IMR-90 (cell line): ENCODE results near the gene CDH13. TPM values are rescaled to one million over a fixed set of nuclear protein-coding genes. Genes with fewer than 3 reads are reported as not detected.

Experiments used
- ATAC-seq: fragments of 200-7000 bp; cut with Tn5 transposase; 2 replicates; pipeline ENCODE4 v1.9.1; 2020; ENCODE audit warnings: low read depth, mild to moderate bottlenecking, moderate library complexity
- BruUV-seq: library from RNA; stranded (reverse); fragments of 400-500 nt; replicated peaks from 2 replicates; lab custom pipeline; 2021; lab: Mats Ljungman, UMichigan
- CTCF ChIA-PET: fragments of 300-600 bp; formaldehyde crosslinking; extraction: SDS; loops from one replicate; lab custom pipeline; 2021; ENCODE audit warnings: antibody characterized with exemption; lab: Yijun Ruan, JAX
- POLR2A ChIA-PET: fragments of 300-600 bp; sonication (Branson Sonifier 250); formaldehyde crosslinking; loops from one replicate; lab custom pipeline; 2022; ENCODE audit warnings: antibody characterized with exemption; ENCODE audit not compliant: unreplicated experiment; lab: Charles Lee
- DNase-seq: peaks from one replicate; pipeline ENCODE4 v3.0.0; 2013
- H2AFZ ChIP-seq: replicated peaks from 2 replicates; pipeline ENCODE3; 2013; ENCODE audit warnings: low read length, mild to moderate bottlenecking; ENCODE audit not compliant: poor library complexity
- H2AK5ac ChIP-seq: 2 replicates; pipeline ENCODE4 v1.6.1; 2013; ENCODE audit warnings: low read depth, low read length, inconsistent platforms
- H2AK9ac ChIP-seq: replicated peaks from 2 replicates; pipeline ENCODE3; 2013; ENCODE audit warnings: mild to moderate bottlenecking, low read depth, low read length, moderate library complexity; ENCODE audit not compliant: poor library complexity
- H2BK120ac ChIP-seq: 2 replicates; pipeline ENCODE4 v1.6.1; 2013; ENCODE audit warnings: low read depth, low read length, inconsistent platforms
- H2BK15ac ChIP-seq: 3 replicates; pipeline ENCODE4 v1.6.1; 2013; ENCODE audit warnings: low read depth, low read length, inconsistent platforms
- H2BK20ac ChIP-seq: 2 replicates; pipeline ENCODE4 v1.6.1; 2013; ENCODE audit warnings: low read depth, mild to moderate bottlenecking, inconsistent platforms, low read length, moderate library complexity
- H2BK5ac ChIP-seq: 2 replicates; pipeline ENCODE4 v1.6.1; 2013; ENCODE audit warnings: mild to moderate bottlenecking, low read depth, low read length, inconsistent platforms; ENCODE audit not compliant: poor library complexity, severe bottlenecking
- H3K14ac ChIP-seq: replicated peaks from 2 replicates; pipeline ENCODE4 v1.6.1; 2013; ENCODE audit warnings: low read depth, low read length, inconsistent platforms
- H3K18ac ChIP-seq: 2 replicates; pipeline ENCODE4 v1.6.1; 2013; ENCODE audit warnings: low read depth, low read length, control low read depth
- H3K23ac ChIP-seq: 2 replicates; pipeline ENCODE4 v1.6.1; 2013; ENCODE audit warnings: low read depth, low read length, inconsistent platforms
- H3K27ac ChIP-seq: 2 replicates; pipeline ENCODE4 v1.5.1; 2013; ENCODE audit warnings: mild to moderate bottlenecking, control low read depth, low read length; ENCODE audit not compliant: insufficient read depth
- H3K27me3 ChIP-seq: 2 replicates; pipeline ENCODE4 v1.6.1; 2013; ENCODE audit warnings: low read length; ENCODE audit not compliant: control insufficient read depth, insufficient read depth
- H3K36me3 ChIP-seq: 2 replicates; pipeline ENCODE4 v1.6.1; 2013; ENCODE audit warnings: low read length, mixed read lengths; ENCODE audit not compliant: control insufficient read depth, insufficient read depth
- H3K4ac ChIP-seq: 2 replicates; pipeline ENCODE4 v1.6.1; 2013; ENCODE audit warnings: low read depth, low read length, inconsistent platforms
- H3K4me1 ChIP-seq: 2 replicates; pipeline ENCODE4 v1.6.1; 2013; ENCODE audit warnings: low read length, mixed read lengths; ENCODE audit not compliant: control insufficient read depth, insufficient read depth
- H3K4me2 ChIP-seq: 2 replicates; pipeline ENCODE4 v1.6.1; 2013; ENCODE audit warnings: low read depth, mild to moderate bottlenecking, control low read depth, low read length, moderate library complexity
- H3K4me3 ChIP-seq: 2 replicates; pipeline ENCODE4 v1.5.1; 2013; ENCODE audit warnings: low read depth, mild to moderate bottlenecking, control low read depth, low read length, moderate library complexity; ENCODE audit not compliant: insufficient read depth
- H3K56ac ChIP-seq: 2 replicates; pipeline ENCODE4 v1.6.1; 2013; ENCODE audit warnings: low read length, inconsistent platforms; ENCODE audit not compliant: insufficient read depth; ENCODE audit errors: extremely low read depth
- H3K79me1 ChIP-seq, 2 experiments: 2 replicates each; pipeline ENCODE4 v1.6.1; 2013; ENCODE audit warnings: low read length in 2 of 2, inconsistent platforms in 1 of 2, low read depth in 1 of 2
- H3K9ac ChIP-seq: 2 replicates; pipeline ENCODE4 v1.6.1; 2013; ENCODE audit warnings: low read depth, low read length, control low read depth
- H3K9me1 ChIP-seq: 2 replicates; pipeline ENCODE4 v1.6.1; 2013; ENCODE audit warnings: low read length, inconsistent platforms; ENCODE audit not compliant: insufficient read depth
- H3K9me3 ChIP-seq: 2 replicates; pipeline ENCODE4 v1.6.1; 2013; ENCODE audit warnings: low read length; ENCODE audit not compliant: control insufficient read depth, insufficient read depth
- H4K20me1 ChIP-seq: 2 replicates; pipeline ENCODE4 v1.6.1; 2013; ENCODE audit warnings: low read length, inconsistent platforms; ENCODE audit not compliant: insufficient read depth
- H4K5ac ChIP-seq: 2 replicates; pipeline ENCODE4 v1.6.1; 2013; ENCODE audit warnings: mild to moderate bottlenecking, low read depth, low read length, control low read depth
- H4K8ac ChIP-seq, 2 experiments: 2 replicates each; pipeline ENCODE4 v1.6.1; 2013; ENCODE audit warnings: low read depth in 2 of 2, low read length in 2 of 2, control low read depth in 1 of 2, inconsistent platforms in 1 of 2
- H4K91ac ChIP-seq: 2 replicates; pipeline ENCODE4 v1.6.1; 2013; ENCODE audit warnings: low read depth, low read length, inconsistent platforms; ENCODE audit not compliant: insufficient read depth
- RAD21 ChIP-seq: IDR thresholded peaks from 2 replicates; pipeline ENCODE4 v1.6.1; 2012; ENCODE audit warnings: low read length, improper control_type of control experiment
- RFX5 ChIP-seq: IDR thresholded peaks from 2 replicates; pipeline ENCODE4 v1.8.0; 2012; ENCODE audit warnings: low read depth, mild to moderate bottlenecking, low read length, moderate library complexity
- WGBS, 2 experiments: methylation state at CpG; one replicate each; pipeline versions ENCODE4 v1.1.5 to v1.1.7; 2013; ENCODE audit warnings: missing lambda C conversion rate in 2 of 2; ENCODE audit not compliant: insufficient read length in 1 of 2; ENCODE audit errors: extremely low coverage in 2 of 2; 5-methylcytosine and 5-hydroxymethylcytosine counted together
- dilution Hi-C: fragments of 300-500 bp; cut with HindIII; formaldehyde crosslinking; loops from one replicate; pipeline ENCODE4 v1.14.3; 2018; ENCODE audit warnings: low sequenced_read_pairs; ENCODE audit not compliant: unreplicated experiment
- in situ Hi-C: fragments of 300-500 bp; cut with MboI; formaldehyde crosslinking; loops from 3 replicates; pipeline ENCODE4 v1.14.3; 2019; ENCODE audit warnings: low sequenced_read_pairs, inconsistent platforms, mixed read lengths
- intact Hi-C: fragments of 100-400 bp; cut with micrococcal nuclease; formaldehyde crosslinking; loops from 2 replicates; pipeline ENCODE4 v1.10.0; 2022
- polyA plus RNA-seq, 3 experiments: library from polyadenylated mRNA; depleted of rRNA; stranded (reverse); fragments of >200 nt; gene quantifications; 2 replicates each; pipeline ENCODE4 v1.2.3, GENCODE V29; 2012; ENCODE audit warnings: low replicate concordance in 1 of 3
- total RNA-seq: library from RNA; depleted of rRNA; stranded (reverse); fragments of >200 nt; gene quantifications from 2 replicates; pipeline ENCODE4 v1.2.3, GENCODE V29; 2012
- TF ChIP-seq, protein P1 (sequence below): conservative IDR thresholded peaks from 2 replicates; pipeline ENCODE4 v1.5.1; 2012; ENCODE audit warnings: mild to moderate bottlenecking, low read depth, low read length, improper control_type of control experiment

The CDH13 gene
- total and polyA plus RNA-seq, 2 of the 4 experiments (the other 2 are of a cell fraction) = 61.6 to 74.7 TPM

DNA sequence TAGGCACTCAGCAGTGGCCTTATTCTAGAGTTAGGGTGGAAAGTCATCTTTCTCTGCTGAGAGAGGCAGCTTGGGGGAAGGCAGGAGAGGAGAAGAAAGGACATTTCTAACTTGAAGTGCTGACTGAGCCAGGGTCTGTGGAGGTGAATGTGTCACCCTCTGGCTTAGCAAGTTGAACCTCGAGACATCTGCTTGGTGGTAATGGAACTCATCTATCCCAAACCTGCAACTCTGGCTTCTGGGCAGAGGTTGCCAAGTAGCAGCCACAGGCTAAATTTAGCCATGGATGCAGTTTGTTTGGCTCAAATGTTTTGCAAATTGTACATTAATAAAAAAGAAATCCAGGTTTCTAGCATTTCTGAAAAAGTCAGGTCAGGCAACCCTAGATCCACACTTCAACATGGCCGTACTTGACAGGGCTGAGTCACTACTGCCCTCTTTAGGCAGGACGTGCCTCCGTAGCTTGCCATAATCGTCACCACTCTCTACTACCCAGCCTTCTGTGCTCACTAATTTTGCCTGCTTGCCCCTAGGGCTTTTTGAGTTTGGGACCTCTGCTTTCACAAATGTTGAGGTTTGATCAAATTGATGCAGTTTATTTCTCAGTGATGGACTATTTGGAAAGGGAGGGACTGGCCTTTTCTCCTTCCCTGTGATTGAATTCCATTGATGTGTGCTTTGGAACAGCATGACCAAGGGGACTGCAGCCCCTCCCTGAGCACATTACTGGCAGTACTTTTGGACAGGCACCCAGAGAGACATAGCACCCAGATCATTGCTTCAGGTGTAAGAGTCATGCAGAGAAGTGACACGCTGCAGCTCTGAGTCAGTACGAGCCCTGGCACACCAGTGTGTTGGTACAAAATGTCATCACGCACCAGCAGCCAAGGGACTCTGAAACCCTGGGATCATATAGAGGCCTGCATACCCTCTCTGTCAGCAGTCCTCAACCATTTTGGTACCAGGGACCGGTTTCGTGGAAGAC lies 5.2 kb downstream of the CDH13 start:
- H3K9me3 ChIP-seq = no peaks in the 10 kb centered on the region
- 100% methylated on average over 1 of the region's 10 CpGs; no CpG with 5 or more reads in 1 of the 2 experiments for WGBS, 2 experiments
- DNase-seq (peak; percentile 33), ATAC-seq (no peak)
- peak overlapping the region; percentile 40 for H2BK20ac ChIP-seq
- no TSS peak for BruUV-seq
- no peak overlapping the region for H3K4me3 ChIP-seq
- no peaks in the 10 kb centered on the region for H3K36me3 ChIP-seq
- intact Hi-C loops = loop anchor here (5.0 to 10.0 kb wide), 4 partner anchors 105 to 503 kb away; no protein-coding TSS in a partner anchor
- H2BK5ac ChIP-seq = no peak overlapping the region
- H3K27me3 ChIP-seq = no peaks in the 10 kb centered on the region
- peaks cover 37% of the 10 kb centered on the region for H3K9me1 ChIP-seq
- H3K79me1 ChIP-seq = peaks cover 51 to 78% of the 10 kb centered on the region in 2 experiments
- no peak overlapping the region for H3K4me2 ChIP-seq
- no peak overlapping the region for H3K56ac ChIP-seq
- peak overlapping the region; percentile 64; the same call in 1 of the 3 replicates for H2BK15ac ChIP-seq
- H4K5ac ChIP-seq = no peak overlapping the region
- H2AK9ac ChIP-seq = peak overlapping the region; percentile 80
- peak overlapping the region; percentile 67 for H3K4ac ChIP-seq
- in situ Hi-C loops = no loop called here
- peak overlapping the region in 1 of 2 experiments; percentile 62; a peak in 2 of 4 replicates for H4K8ac ChIP-seq
- H3K23ac ChIP-seq = peak overlapping the region; percentile 69; the same call in 1 of the 2 replicates
- peak overlapping the region; percentile 70 for H3K14ac ChIP-seq
- dilution Hi-C loops = no loop called here
- TF ChIP-seq, protein P1, sequence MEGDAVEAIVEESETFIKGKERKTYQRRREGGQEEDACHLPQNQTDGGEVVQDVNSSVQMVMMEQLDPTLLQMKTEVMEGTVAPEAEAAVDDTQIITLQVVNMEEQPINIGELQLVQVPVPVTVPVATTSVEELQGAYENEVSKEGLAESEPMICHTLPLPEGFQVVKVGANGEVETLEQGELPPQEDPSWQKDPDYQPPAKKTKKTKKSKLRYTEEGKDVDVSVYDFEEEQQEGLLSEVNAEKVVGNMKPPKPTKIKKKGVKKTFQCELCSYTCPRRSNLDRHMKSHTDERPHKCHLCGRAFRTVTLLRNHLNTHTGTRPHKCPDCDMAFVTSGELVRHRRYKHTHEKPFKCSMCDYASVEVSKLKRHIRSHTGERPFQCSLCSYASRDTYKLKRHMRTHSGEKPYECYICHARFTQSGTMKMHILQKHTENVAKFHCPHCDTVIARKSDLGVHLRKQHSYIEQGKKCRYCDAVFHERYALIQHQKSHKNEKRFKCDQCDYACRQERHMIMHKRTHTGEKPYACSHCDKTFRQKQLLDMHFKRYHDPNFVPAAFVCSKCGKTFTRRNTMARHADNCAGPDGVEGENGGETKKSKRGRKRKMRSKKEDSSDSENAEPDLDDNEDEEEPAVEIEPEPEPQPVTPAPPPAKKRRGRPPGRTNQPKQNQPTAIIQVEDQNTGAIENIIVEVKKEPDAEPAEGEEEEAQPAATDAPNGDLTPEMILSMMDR = peak; percentile 30
- TF ChIP-seq RFX5 (no peak), RAD21 (0 out of 2 replicates have a peak, but pooled peaks have one; percentile 12)
- no peak overlapping the region for H3K18ac ChIP-seq
- POLR2A ChIA-PET = no interaction called here
- no peak overlapping the region for H2AFZ ChIP-seq
- H4K20me1 ChIP-seq = no peaks in the 10 kb centered on the region
- no peak overlapping the region for H3K9ac ChIP-seq
- peak overlapping the region; percentile 95 for H2AK5ac ChIP-seq
- peak overlapping the region; percentile 66 for H2BK120ac ChIP-seq
- CTCF ChIA-PET = interaction anchor here (2.4 to 2.7 kb wide), 2 partner anchors 9 to 63 kb away, joined by 6 to 12 read pairs; no protein-coding TSS in a partner anchor
- peak overlapping the region; percentile 33 for H4K91ac ChIP-seq
- H3K27ac ChIP-seq = no peak overlapping the region
- H3K4me1 ChIP-seq = peaks cover 26% of the 10 kb centered on the region
